Measurements from ENCODE around the gene EFCAB11. TPM values are rescaled to one million over a fixed set of nuclear protein-coding genes. Genes with fewer than 3 reads are reported as not detected.

Gene EFCAB11
- polyA plus RNA-seq, 1 experiment: 2.2 TPM

- ChIA-PET POLR2A (no interaction called here), CTCF (interaction anchor here (1.4 kb wide), 1 partner anchor 12 kb away, joined by 7 read pairs; no protein-coding TSS in a partner anchor)
- DNase-seq (ENCODE audit: low read depth): no peak
- TF ChIP-seq, protein P1, sequence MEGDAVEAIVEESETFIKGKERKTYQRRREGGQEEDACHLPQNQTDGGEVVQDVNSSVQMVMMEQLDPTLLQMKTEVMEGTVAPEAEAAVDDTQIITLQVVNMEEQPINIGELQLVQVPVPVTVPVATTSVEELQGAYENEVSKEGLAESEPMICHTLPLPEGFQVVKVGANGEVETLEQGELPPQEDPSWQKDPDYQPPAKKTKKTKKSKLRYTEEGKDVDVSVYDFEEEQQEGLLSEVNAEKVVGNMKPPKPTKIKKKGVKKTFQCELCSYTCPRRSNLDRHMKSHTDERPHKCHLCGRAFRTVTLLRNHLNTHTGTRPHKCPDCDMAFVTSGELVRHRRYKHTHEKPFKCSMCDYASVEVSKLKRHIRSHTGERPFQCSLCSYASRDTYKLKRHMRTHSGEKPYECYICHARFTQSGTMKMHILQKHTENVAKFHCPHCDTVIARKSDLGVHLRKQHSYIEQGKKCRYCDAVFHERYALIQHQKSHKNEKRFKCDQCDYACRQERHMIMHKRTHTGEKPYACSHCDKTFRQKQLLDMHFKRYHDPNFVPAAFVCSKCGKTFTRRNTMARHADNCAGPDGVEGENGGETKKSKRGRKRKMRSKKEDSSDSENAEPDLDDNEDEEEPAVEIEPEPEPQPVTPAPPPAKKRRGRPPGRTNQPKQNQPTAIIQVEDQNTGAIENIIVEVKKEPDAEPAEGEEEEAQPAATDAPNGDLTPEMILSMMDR (IDR thresholded peaks at IDR 0.05; ENCODE audit: insufficient read depth, low read depth, low read length): no peak
- no peaks in the 10 kb centered on the region for H3K27me3 ChIP-seq (ENCODE audit: control insufficient read depth, insufficient read depth, low read length)
- no peak overlapping the region for H3K4me3 ChIP-seq (ENCODE audit: low read depth, low read length)
- no peaks in the 10 kb centered on the region for H3K36me3 ChIP-seq (ENCODE audit: control insufficient read depth, insufficient read depth, low read length)
Observed at GRCh38 chr14:89827265-89827664, 127.3 kb downstream of the EFCAB11 start.

DNA sequence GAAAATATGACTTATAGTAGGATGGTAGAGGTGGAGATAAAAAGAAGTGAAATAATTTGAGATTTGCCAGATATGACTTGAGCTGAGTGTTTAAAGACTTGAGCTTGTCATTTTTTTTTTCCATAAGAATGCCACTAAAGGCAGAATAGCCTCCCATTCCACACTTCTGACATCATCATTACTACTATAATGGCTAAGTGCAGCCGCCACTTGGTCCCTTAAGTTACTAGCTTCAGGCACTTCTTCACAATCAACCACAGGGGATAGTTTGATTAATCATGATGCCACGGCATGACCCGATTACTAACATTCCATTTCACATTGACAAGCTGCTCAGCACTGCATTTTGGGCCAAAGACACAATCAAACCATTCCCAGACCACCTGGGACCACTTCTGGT, 127.9 kb downstream of the EFCAB11 start:
- no peak for DNase-seq (ENCODE audit: low read depth)
- TF ChIP-seq, protein P1 (IDR thresholded peaks at IDR 0.05; ENCODE audit: insufficient read depth, low read depth, low read length): no peak
- POLR2A ChIA-PET: no interaction called here
- Histone ChIP-seq H3K27me3 (ENCODE audit: control insufficient read depth, insufficient read depth, low read length) (no peaks in the 10 kb centered on the region), H3K36me3 (ENCODE audit: control insufficient read depth, insufficient read depth, low read length) (no peaks in the 10 kb centered on the region), H3K4me3 (ENCODE audit: low read depth, low read length) (no peak overlapping the region)
- CTCF ChIA-PET: interaction anchor here (0.6 to 1.4 kb wide), 3 partner anchors 11 to 785 kb away, joined by 3 to 7 read pairs (median 4); no protein-coding TSS in a partner anchor

GRCh38 chr14:89823743-89824142, 130.8 kb downstream of the EFCAB11 start:
- POLR2A ChIA-PET: no interaction called here

DNA sequence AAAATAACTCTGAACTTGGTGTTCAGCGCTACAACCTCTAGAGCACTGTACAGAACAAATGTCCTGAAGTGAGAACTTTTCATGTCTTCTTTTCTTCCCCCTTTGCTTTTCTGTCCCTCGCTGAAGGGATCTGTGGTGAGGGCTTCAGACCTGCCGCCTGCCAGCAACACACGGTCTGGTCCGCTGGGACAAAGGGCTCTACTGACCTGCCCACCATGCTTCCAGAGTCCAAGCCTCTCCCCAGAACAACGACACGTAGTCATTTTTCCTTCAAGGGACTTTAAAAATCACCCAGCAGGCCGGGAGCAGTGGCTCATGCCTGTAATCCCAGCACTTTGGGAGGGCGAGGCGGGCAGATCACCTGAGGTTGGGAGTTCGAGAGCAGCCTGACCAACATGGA, 140.4 kb downstream of the EFCAB11 start:
- TF ChIP-seq, protein P1 (IDR thresholded peaks at IDR 0.05; ENCODE audit: insufficient read depth, low read depth, low read length): no peak
- DNase-seq (ENCODE audit: low read depth): no peak
- POLR2A ChIA-PET: interaction anchor here (0.6 kb wide), 1 partner anchor 144 kb away, joined by 8 read pairs; no protein-coding TSS in a partner anchor
- Histone ChIP-seq H3K27me3 (ENCODE audit: control insufficient read depth, insufficient read depth, low read length) (no peaks in the 10 kb centered on the region), H3K36me3 (ENCODE audit: control insufficient read depth, insufficient read depth, low read length) (no peaks in the 10 kb centered on the region), H3K4me3 (ENCODE audit: low read depth, low read length) (no peak overlapping the region)
- CTCF ChIA-PET: interaction anchor here (0.6 kb wide), 1 partner anchor 95 kb away, joined by 4 read pairs; no protein-coding TSS in a partner anchor

More at GRCh38 chr14:89823743-89824142, 130.8 kb downstream of the EFCAB11 start:
- Histone ChIP-seq H3K27me3 (ENCODE audit: control insufficient read depth, insufficient read depth, low read length) (no peaks in the 10 kb centered on the region), H3K36me3 (ENCODE audit: control insufficient read depth, insufficient read depth, low read length) (no peaks in the 10 kb centered on the region), H3K4me3 (ENCODE audit: low read depth, low read length) (no peak overlapping the region)
- TF ChIP-seq, protein P1 (IDR thresholded peaks at IDR 0.05; ENCODE audit: insufficient read depth, low read depth, low read length): no peak
- CTCF ChIA-PET: no interaction called here
- no peak for DNase-seq (ENCODE audit: low read depth)

GRCh38 chr14:89813617-89814031, 140.9 kb downstream of the EFCAB11 start:
- Histone ChIP-seq H3K4me3 (ENCODE audit: low read depth, low read length) (no peak overlapping the region), H3K36me3 (ENCODE audit: control insufficient read depth, insufficient read depth, low read length) (no peaks in the 10 kb centered on the region), H3K27me3 (ENCODE audit: control insufficient read depth, insufficient read depth, low read length) (no peaks in the 10 kb centered on the region)
- DNase-seq (ENCODE audit: low read depth): peak; percentile 92
- CTCF ChIA-PET: interaction anchor here (0.6 kb wide), 2 partner anchors 12 to 95 kb away, joined by 4 read pairs; no protein-coding TSS in a partner anchor
- POLR2A ChIA-PET: interaction anchor here (0.6 kb wide), 1 partner anchor 143 kb away, joined by 8 read pairs; no protein-coding TSS in a partner anchor
- TF ChIP-seq, protein P1 (IDR thresholded peaks at IDR 0.05; ENCODE audit: insufficient read depth, low read depth, low read length): no peak
